GM18517 (cell line): Measurements from ENCODE around the gene IRX2.

ENCODE experiments used
- ATAC-seq: cut with Tn5 transposase; IDR thresholded peaks from one replicate; pipeline ENCODE4 v1.9.1; 2021; ENCODE audit warnings: mild to moderate bottlenecking, moderate library complexity; ENCODE audit not compliant: unreplicated experiment

The IRX2 gene

GRCh38 chr5:2756211-2757152 lies 5.0 kb upstream of the IRX2 start:
- no peak for ATAC-seq

- ATAC-seq = no peak
These were observed 4.2 kb upstream of the IRX2 start for GRCh38 chr5:2755681-2756171.

GRCh38 chr5:2755076-2755680 lies 3.7 kb upstream of the IRX2 start:
- ATAC-seq = no peak

- ATAC-seq = no peak
These were observed 3.2 kb upstream of the IRX2 start for GRCh38 chr5:2754581-2755075.

GRCh38 chr5:2753452-2754420 lies 2.3 kb upstream of the IRX2 start:
- ATAC-seq = no peak

GRCh38 chr5:2752821-2753439 lies 1.5 kb upstream of the IRX2 start:
- no peak for ATAC-seq

- no peak for ATAC-seq
These were observed 763 bp upstream of the IRX2 start for GRCh38 chr5:2752059-2752820.

GRCh38 chr5:2750758-2751464 lies 566 bp downstream of the IRX2 start:
- ATAC-seq = no peak

GRCh38 chr5:2750026-2750757 lies 1.3 kb downstream of the IRX2 start:
- no peak for ATAC-seq

GRCh38 chr5:2749514-2750025 lies 1.9 kb downstream of the IRX2 start:
- no peak for ATAC-seq

GRCh38 chr5:2748861-2749513 lies 2.5 kb downstream of the IRX2 start:
- ATAC-seq = no peak

GRCh38 chr5:2748179-2748860 lies 3.2 kb downstream of the IRX2 start:
- ATAC-seq = no peak

GRCh38 chr5:2747363-2748162 lies 3.9 kb downstream of the IRX2 start:
- ATAC-seq = no peak

- ATAC-seq = no peak
These were observed 4.9 kb downstream of the IRX2 start for GRCh38 chr5:2746561-2747032.

GRCh38 chr5:2744485-2744884 lies 7.0 kb downstream of the IRX2 start:
- ATAC-seq = no peak
